GM18873 (cell line): ENCODE results near the gene EPHA1.
A peak's percentile ranks its signal among the peaks of the same experiment; 100 is the strongest.

ENCODE experiments used
- ATAC-seq: cut with Tn5 transposase; IDR thresholded peaks from one replicate; pipeline ENCODE4 v1.9.1; 2021; ENCODE audit warnings: mild to moderate bottlenecking, moderate library complexity, moderate number of reproducible peaks; ENCODE audit not compliant: unreplicated experiment, low FRiP score

EPHA1 gene

GRCh38 chr7:143390773-143391317, 17.8 kb downstream of the EPHA1 start:
- ATAC-seq = no peak

GRCh38 chr7:143390104-143390772, 18.4 kb downstream of the EPHA1 start:
- no peak for ATAC-seq

GRCh38 chr7:143389316-143390103, 19.1 kb downstream of the EPHA1 start:
- ATAC-seq = no peak

GRCh38 chr7:143388491-143389101, 20.1 kb downstream of the EPHA1 start:
- no peak for ATAC-seq

GRCh38 chr7:143388051-143388450, 20.6 kb downstream of the EPHA1 start:
- ATAC-seq = no peak

- ATAC-seq = no peak
Measured at GRCh38 chr7:143387156-143387975, 21.3 kb downstream of the EPHA1 start.

GRCh38 chr7:143385891-143386781, 22.5 kb downstream of the EPHA1 start:
- no peak for ATAC-seq

- no peak for ATAC-seq
Measured at GRCh38 chr7:143384661-143385631, 23.7 kb downstream of the EPHA1 start.

GRCh38 chr7:143384148-143384547, 24.5 kb downstream of the EPHA1 start:
- no peak for ATAC-seq

- ATAC-seq = no peak
Measured at GRCh38 chr7:143383642-143383957, 25.1 kb downstream of the EPHA1 start.

- no peak for ATAC-seq
Measured at GRCh38 chr7:143382791-143383641, 25.6 kb downstream of the EPHA1 start.

GRCh38 chr7:143382126-143382790, 26.4 kb downstream of the EPHA1 start:
- ATAC-seq = no peak

- peak; percentile 11 for ATAC-seq
Measured at GRCh38 chr7:143381427-143382125, 27.1 kb downstream of the EPHA1 start.

GRCh38 chr7:143380646-143381426, 27.8 kb downstream of the EPHA1 start, which contains the start of gene ZYX:
Gene ZYX, plus strand, starts transcription at chr7:143381345. Its CDS starts 227 bp downstream, at chr7:143381572.
- peak; percentile 57 for ATAC-seq

- ATAC-seq = peak; percentile 61
Measured at GRCh38 chr7:143380260-143380645, 28.4 kb downstream of the EPHA1 start.
